ENCODE measurements around the gene OR8G1.
"Not testable (repeated sequence)": the region's sequence is repeated elsewhere in the genome, so short reads cannot be mapped to it uniquely, and the experiment has no call there.

The OR8G1 gene

DNA sequence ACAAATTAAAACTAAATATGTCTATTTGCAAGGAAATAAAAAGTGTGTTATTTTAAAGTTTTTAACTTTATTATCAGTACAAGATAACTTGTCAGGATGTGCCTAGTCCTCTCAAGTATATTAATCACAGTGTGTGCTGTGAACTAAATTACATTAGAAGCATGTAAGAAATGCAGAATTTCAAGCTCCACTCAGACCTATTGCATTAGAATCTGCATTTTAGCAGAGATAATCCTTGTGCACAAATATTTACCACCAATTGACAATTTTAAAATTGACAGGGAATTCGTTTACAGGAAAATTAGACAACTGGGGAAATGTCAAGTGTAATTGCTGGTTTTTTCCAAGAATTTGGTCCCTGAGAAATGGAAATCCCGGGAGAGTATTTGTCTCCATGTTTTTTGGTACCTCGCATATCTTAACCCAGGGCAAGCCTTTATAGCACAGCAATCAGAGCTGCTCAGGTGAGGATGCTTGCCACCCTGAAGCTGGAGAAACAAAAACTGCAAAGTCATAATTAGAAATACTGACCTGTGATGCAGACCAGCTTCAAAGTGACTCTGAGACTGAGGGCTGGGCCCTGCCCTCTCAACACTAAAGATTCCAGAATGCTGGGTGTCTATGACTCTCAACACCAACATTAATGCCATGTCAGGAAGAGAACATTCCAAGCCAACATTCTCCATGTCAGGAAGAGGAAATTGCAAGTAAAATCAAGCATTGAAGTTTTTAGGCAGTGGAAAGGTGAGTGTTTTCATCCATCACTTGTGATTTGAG, at the start of gene OR8G1:
OR8G1 (plus strand) TSS at position 475 of the 777 bp plus-strand sequence. CDS start 8,581 bp downstream, outside the sequence.
- DNase-seq (ENCODE audit: low read depth in 2 of 2) = no peak

GRCh38 chr11:124193221-124194010, 47.5 kb upstream of the OR8G1 start:
- no peak for DNase-seq (ENCODE audit: low read depth in 2 of 2)

DNA sequence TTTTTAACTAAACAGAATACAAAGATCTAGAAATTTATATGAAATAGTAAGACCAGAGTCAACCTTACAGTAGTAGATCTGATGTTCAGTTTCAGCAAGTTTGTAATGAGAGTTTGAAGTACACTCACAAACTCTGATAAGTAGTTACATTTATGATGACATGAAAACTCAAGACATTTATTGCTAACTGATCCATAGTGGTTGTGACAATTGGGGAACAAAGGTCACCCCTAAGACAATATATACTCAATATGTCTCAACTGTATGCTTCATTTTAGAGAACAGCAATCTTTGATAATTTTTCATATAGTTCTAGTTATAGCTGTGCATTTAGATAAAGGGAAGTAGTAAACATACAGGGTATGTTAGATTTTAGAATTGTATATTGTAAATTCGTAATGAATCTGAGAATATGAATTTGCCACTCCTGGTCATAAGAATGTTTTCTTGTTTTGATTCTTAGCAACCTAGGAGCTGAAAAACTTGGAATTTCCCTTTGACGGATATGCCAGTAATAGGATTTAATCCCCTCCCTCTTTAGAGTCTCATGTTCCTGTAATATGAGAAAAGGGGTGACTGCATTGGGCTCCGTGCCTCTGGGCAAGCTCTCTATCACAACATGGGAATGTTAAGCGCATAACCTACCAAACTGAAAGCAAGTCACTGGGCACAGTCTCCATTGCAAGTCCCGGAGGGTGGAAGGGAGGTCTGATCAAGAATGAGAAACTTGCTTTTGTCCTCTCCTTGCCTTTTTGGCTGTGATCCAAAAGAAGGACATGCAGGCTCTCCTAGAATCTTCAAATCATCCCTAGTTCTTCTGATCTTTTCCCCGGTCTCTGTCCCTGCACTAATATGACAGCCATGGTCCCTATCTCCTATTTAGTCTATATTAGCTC, 46.4 kb upstream of the OR8G1 start:
- DNase-seq (ENCODE audit: low read depth in 2 of 2) = no peak

GRCh38 chr11:124195189-124195734, 45.6 kb upstream of the OR8G1 start:
- peak; percentile 15 to 29 for DNase-seq (ENCODE audit: low read depth in 2 of 2)

- DNase-seq (ENCODE audit: low read depth in 2 of 2) = no peak
Measured at GRCh38 chr11:124197999-124198398, 42.9 kb upstream of the OR8G1 start.

GRCh38 chr11:124198897-124199296, 42.0 kb upstream of the OR8G1 start:
- DNase-seq (ENCODE audit: low read depth in 2 of 2) = no peak

- DNase-seq (ENCODE audit: low read depth in 2 of 2) = no peak
Measured at GRCh38 chr11:124199702-124200101, 41.2 kb upstream of the OR8G1 start.

- DNase-seq (ENCODE audit: low read depth in 2 of 2) = no peak
Measured at GRCh38 chr11:124200671-124201070, 40.2 kb upstream of the OR8G1 start.

- DNase-seq (ENCODE audit: low read depth in 2 of 2) = no peak
Measured at GRCh38 chr11:124202951-124203350, 37.9 kb upstream of the OR8G1 start.

GRCh38 chr11:124204008-124204407, 36.9 kb upstream of the OR8G1 start:
- no peak for DNase-seq (ENCODE audit: low read depth in 2 of 2)

- no peak for DNase-seq (ENCODE audit: low read depth in 2 of 2)
Measured at GRCh38 chr11:124207102-124207792, 33.6 kb upstream of the OR8G1 start.

- DNase-seq (ENCODE audit: low read depth in 2 of 2) = no peak
Measured at GRCh38 chr11:124209824-124210357, 31.0 kb upstream of the OR8G1 start.

GRCh38 chr11:124210421-124210820, 30.5 kb upstream of the OR8G1 start:
- DNase-seq (ENCODE audit: low read depth in 2 of 2) = no peak

DNA sequence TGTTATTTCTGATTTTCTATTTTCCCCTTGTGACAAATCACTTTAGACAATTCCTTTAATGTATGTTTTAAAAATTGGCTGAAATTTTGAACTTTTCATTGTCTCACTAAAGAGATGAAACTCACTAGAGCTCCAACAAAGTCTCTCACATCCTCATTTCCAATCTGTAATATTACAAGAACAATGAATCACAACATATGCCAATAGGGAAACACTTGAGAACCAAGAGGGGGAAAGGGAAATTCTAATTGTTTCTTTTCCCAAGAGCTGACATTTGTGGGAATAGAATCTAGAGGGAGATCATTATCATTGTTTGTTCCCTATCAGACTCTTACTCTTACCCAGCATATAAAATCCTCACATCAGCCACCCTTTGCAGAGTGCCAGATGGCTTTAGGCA, 29.6 kb upstream of the OR8G1 start:
- no peak for DNase-seq (ENCODE audit: low read depth in 2 of 2)

DNA sequence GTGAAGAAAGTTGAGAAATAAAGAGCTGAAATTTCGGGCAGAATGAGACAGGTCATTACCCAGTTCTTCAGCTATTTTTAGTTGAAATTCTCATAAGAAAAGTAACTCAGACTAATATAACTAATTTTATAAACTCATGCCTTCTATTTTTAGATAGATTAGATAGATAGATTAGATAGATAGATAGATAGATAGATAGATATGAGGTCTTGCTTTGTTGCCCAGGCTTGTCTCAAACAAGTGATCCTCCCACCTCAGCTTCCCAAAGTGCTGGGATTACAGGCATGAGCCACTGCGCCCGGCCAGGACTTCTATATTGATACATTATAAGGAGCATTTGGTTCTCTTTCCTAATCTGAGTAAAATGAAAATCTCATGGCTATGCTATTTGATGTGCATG, 26.9 kb upstream of the OR8G1 start:
- DNase-seq (ENCODE audit: low read depth in 2 of 2) = no peak

DNA sequence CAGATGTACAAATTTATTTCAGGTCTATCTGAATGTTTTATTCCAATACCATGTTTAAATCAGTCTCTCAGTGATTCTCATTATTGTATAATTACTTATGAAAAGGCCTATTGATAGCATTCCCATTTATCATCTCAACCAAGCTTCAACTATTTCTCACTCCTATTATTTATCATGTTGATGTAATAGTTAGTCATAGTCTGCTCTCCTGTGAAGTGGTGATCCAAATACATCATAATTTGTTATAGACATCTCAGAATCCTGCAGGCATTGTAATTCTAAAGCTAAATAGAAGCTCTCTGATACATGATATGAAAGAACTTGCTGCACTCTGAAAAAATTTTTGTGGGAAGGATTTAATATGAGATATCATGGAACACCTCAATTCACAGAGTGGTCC, 21.8 kb upstream of the OR8G1 start:
- DNase-seq (ENCODE audit: low read depth in 2 of 2) = no peak

GRCh38 chr11:124222407-124222806, 18.5 kb upstream of the OR8G1 start:
- DNase-seq (ENCODE audit: low read depth in 2 of 2) = no peak

- not testable (repeated sequence) for DNase-seq (ENCODE audit: low read depth in 2 of 2)
Measured at GRCh38 chr11:124224618-124225423, 16.1 kb upstream of the OR8G1 start.

- DNase-seq (ENCODE audit: low read depth in 2 of 2) = no peak
Measured at GRCh38 chr11:124225471-124225870, 15.4 kb upstream of the OR8G1 start.

DNA sequence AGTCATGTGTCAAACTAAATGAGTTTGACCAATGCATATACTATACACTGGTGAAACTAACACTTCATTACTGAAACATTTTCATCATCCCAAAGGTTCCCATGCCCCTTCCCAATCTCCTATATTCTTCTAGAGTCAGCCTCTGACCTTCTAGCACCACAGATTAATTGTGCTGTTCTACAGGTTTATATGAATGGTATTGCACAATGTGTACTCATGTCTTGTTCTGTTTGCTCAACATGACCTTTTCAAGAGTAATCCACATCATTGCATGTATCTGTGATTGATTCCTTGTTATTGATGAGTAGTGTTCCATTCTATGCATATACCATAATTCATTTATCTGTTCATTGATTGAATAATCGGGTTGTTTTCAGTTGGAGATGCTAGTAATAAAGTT, 7.5 kb upstream of the OR8G1 start:
- no peak for DNase-seq (ENCODE audit: low read depth in 2 of 2)

Data from activated CD4-positive, alpha-beta T cell treated with anti-CD3 and anti-CD28 coated beads for 24 hours (primary cell).